HEK293 (cell line): ENCODE data around the gene RPL9.

Experiments
- ZNF311 ChIP-seq: fragments of 450-650 bp; formaldehyde crosslinking; IDR thresholded peaks from 2 replicates; pipeline ENCODE4 v1.5.1; 2017; ENCODE audit warnings: missing biosample characterization, missing genetic modification characterization, borderline replicate concordance
- ZNF837 ChIP-seq: fragments of 450-650 bp; formaldehyde crosslinking; IDR thresholded peaks from 2 replicates; pipeline ENCODE4 v1.5.1; 2016; ENCODE audit warnings: missing biosample characterization, missing genetic modification characterization
- TF ChIP-seq, protein P1 (sequence below): sonication (generic); formaldehyde crosslinking; IDR thresholded peaks from 2 replicates; pipeline ENCODE4 v1.8.1; 2022; ENCODE audit warnings: mild to moderate bottlenecking, moderate library complexity, missing genetic modification reagents

DNA sequence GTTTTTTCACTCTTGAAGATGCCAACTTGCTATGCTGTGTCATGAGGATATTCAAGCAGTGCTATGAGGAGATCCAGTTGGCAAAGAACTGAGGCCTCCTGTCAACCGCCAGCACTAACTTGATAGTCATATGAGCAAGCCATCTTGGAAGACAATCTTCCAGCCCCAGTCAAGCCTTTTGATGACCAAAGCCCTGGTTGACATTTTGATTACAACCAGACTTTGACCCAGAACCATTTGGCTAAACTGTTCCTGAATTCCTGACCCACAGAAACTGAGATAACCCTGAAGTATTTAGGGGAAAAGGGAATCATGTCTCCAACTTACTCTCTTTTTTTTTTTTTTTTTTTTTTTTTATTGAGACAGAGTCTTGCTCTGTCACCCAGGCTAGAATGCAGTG is 35.6 kb upstream of the RPL9 start:
- TF ChIP-seq ZNF837 (tag by site-specific recombination), result no peak
- no peak for TF ChIP-seq ZNF311 (tag by site-specific recombination)
- TF ChIP-seq, protein P1, sequence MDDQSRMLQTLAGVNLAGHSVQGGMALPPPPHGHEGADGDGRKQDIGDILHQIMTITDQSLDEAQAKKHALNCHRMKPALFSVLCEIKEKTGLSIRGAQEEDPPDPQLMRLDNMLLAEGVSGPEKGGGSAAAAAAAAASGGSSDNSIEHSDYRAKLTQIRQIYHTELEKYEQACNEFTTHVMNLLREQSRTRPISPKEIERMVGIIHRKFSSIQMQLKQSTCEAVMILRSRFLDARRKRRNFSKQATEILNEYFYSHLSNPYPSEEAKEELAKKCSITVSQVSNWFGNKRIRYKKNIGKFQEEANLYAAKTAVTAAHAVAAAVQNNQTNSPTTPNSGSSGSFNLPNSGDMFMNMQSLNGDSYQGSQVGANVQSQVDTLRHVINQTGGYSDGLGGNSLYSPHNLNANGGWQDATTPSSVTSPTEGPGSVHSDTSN (CRISPR knock-in tag), result no peak
